Trophoblast cell (in vitro differentiated cells and primary cell): ENCODE results near the gene CRCP.

Experiments used
- DNase-seq, 2 donors: peaks; one replicate each; pipeline ENCODE4 v3.0.0-alpha.2; 2016
- H2AFZ ChIP-seq: 2 replicates; pipeline ENCODE4 v1.6.1; 2013; ENCODE audit warnings: low read length, moderate library complexity, mild to moderate bottlenecking; ENCODE audit not compliant: insufficient read depth, poor library complexity
- H2AK5ac ChIP-seq: 2 replicates; pipeline ENCODE4 v1.6.1; 2013; ENCODE audit warnings: mild to moderate bottlenecking, low read length
- H2BK120ac ChIP-seq: 2 replicates; pipeline ENCODE4 v1.6.1; 2013; ENCODE audit warnings: low read length, mild to moderate bottlenecking, moderate library complexity; ENCODE audit not compliant: insufficient read depth, poor library complexity
- H2BK12ac ChIP-seq: 2 replicates; pipeline ENCODE4 v1.6.1; 2013; ENCODE audit warnings: mild to moderate bottlenecking, low read length, moderate library complexity
- H2BK5ac ChIP-seq: 2 replicates; pipeline ENCODE4 v1.6.1; 2013; ENCODE audit warnings: low read length, low read depth, moderate library complexity, mild to moderate bottlenecking; ENCODE audit not compliant: poor library complexity
- H3K14ac ChIP-seq: 2 replicates; pipeline ENCODE4 v1.6.1; 2013; ENCODE audit warnings: mild to moderate bottlenecking, low read length
- H3K18ac ChIP-seq: 2 replicates; pipeline ENCODE4 v1.6.1; 2013; ENCODE audit warnings: mild to moderate bottlenecking, low read length
- H3K23ac ChIP-seq: 2 replicates; pipeline ENCODE4 v1.6.1; 2013; ENCODE audit warnings: low read length
- H3K27ac ChIP-seq: 2 replicates; pipeline ENCODE4 v1.5.1; 2013; ENCODE audit warnings: low read depth, mild to moderate bottlenecking, inconsistent platforms, low read length, moderate library complexity
- H3K27me3 ChIP-seq: 2 replicates; pipeline ENCODE4 v1.6.1; 2013; ENCODE audit warnings: inconsistent platforms, mild to moderate bottlenecking, low read length, moderate library complexity; ENCODE audit not compliant: insufficient read depth
- H3K36me3 ChIP-seq, 2 experiments: 1 replicate in 1 of 2; 2 replicates in 1 of 2; pipeline ENCODE4 v1.6.1; 2013; ENCODE audit warnings: low read length in 2 of 2, mild to moderate bottlenecking in 2 of 2, moderate library complexity in 1 of 2; ENCODE audit not compliant: insufficient read depth in 2 of 2, control insufficient read depth in 1 of 2
- H3K4ac ChIP-seq: 2 replicates; pipeline ENCODE4 v1.6.1; 2013; ENCODE audit warnings: low read depth, mild to moderate bottlenecking, low read length, moderate library complexity
- H3K4me1 ChIP-seq, 2 experiments: 1 replicate in 1 of 2; 2 replicates in 1 of 2; pipeline ENCODE4 v1.6.1; 2013; ENCODE audit warnings: low read length in 2 of 2, mild to moderate bottlenecking in 2 of 2, moderate library complexity in 1 of 2; ENCODE audit not compliant: insufficient read depth in 2 of 2, control insufficient read depth in 1 of 2
- H3K4me2 ChIP-seq: 2 replicates; pipeline ENCODE4 v1.6.1; 2013; ENCODE audit warnings: inconsistent platforms, mild to moderate bottlenecking, low read length, moderate library complexity
- H3K4me3 ChIP-seq: 2 replicates; pipeline ENCODE4 v1.5.1; 2013; ENCODE audit warnings: mild to moderate bottlenecking, low read depth, low read length, inconsistent platforms
- H3K79me1 ChIP-seq: one replicate; pipeline ENCODE4 v1.6.1; 2013; ENCODE audit warnings: low read length
- H3K79me2 ChIP-seq: 2 replicates; pipeline ENCODE4 v1.6.1; 2013; ENCODE audit warnings: low read length, mild to moderate bottlenecking; ENCODE audit not compliant: control insufficient read depth, insufficient read depth, poor library complexity
- H3K9ac ChIP-seq: 2 replicates; pipeline ENCODE4 v1.6.1; 2013; ENCODE audit warnings: mild to moderate bottlenecking, low read length
- H3K9me3 ChIP-seq: 2 replicates; pipeline ENCODE4 v1.6.1; 2013; ENCODE audit warnings: low read depth, mild to moderate bottlenecking, control low read depth, inconsistent platforms, low read length; ENCODE audit not compliant: insufficient read depth
- H4K12ac ChIP-seq: 2 replicates; pipeline ENCODE4 v1.6.1; 2013; ENCODE audit warnings: low read depth, mild to moderate bottlenecking, low read length, moderate library complexity
- H4K8ac ChIP-seq: 2 replicates; pipeline ENCODE4 v1.6.1; 2013; ENCODE audit warnings: low read depth, mild to moderate bottlenecking, low read length, moderate library complexity
- H4K91ac ChIP-seq: one replicate; pipeline ENCODE4 v1.6.1; 2013; ENCODE audit warnings: low read depth, mild to moderate bottlenecking, low read length, moderate library complexity
- WGBS: extraction: QIAGEN DNeasy Blood & Tissue Kit; methylation state at CpG from one replicate; pipeline ENCODE4 v1.1.7; 2013; ENCODE audit warnings: missing lambda C conversion rate; ENCODE audit not compliant: insufficient read length, insufficient coverage; ENCODE audit errors: extremely low coverage; 5-methylcytosine and 5-hydroxymethylcytosine counted together

The CRCP gene

DNA sequence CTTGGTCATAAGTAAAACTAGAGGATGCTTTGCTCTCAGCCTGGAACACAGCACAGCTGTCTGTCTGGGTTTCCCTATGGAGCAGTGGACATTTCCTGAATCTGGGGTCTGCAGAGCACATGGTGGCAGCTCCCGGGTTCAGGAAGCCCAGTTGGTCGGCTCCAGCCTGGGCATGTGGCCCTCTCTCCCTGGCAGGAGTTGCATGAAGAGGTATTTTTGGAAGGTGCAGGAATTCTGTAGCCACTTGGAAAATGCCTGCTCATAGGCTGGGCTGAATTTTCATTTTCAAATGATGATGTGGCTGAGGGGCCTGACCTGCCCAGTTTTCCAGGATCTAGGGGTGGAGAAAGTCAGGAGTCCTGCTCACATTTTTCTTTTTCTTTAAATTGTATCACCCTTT lies 83.8 kb downstream of the CRCP start:
- Histone ChIP-seq H2BK5ac (no peak overlapping the region), H2AK5ac (no peak overlapping the region), H3K27me3 (no peaks in the 10 kb centered on the region), H4K12ac (no peak overlapping the region), H3K4me3 (no peak overlapping the region), H4K8ac (no peak overlapping the region), H3K27ac (no peak overlapping the region), H2AFZ (no peak overlapping the region), H3K18ac (no peak overlapping the region), H3K4me1 (no peaks in the 10 kb centered on the region), H2BK12ac (no peak overlapping the region), H4K91ac (no peak overlapping the region), H3K79me1 (no peaks in the 10 kb centered on the region), H2BK120ac (no peak overlapping the region), H3K14ac (no peak overlapping the region), H3K36me3 (no peaks in the 10 kb centered on the region), H3K4me2 (no peak overlapping the region), H3K79me2 (no peaks in the 10 kb centered on the region), H3K9ac (no peak overlapping the region), H3K9me3 (no peaks in the 10 kb centered on the region), H3K23ac (no peak overlapping the region), H3K4ac (no peak overlapping the region)
- no peak for DNase-seq
- no CpG with 5 or more reads among the region's 2 CpGs for WGBS

DNA sequence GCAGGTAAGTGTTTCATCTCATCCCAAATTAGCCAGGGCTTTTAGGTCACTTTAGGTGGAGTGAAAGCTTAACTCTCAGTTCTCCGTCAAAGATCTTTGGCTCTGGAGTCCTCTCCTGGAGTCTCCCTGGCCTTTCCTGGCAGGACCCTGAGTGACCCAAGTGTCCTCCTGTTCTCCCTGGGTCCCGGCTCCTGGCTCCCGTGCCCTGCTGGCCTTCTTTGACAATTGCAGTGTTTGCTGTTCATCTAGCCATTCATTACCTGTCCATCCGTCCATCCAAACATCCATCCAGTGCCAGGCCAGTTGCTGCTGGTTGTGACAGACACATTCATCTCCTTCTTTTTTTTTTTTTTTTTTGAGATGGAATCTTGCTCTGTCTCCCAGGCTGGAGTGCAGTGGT lies 84.3 kb downstream of the CRCP start:
- H3K4ac ChIP-seq: no peak overlapping the region
- no peak overlapping the region for H3K4me2 ChIP-seq
- H3K14ac ChIP-seq: no peak overlapping the region
- no peak overlapping the region for H2AFZ ChIP-seq
- H2BK120ac ChIP-seq: no peak overlapping the region
- no peak overlapping the region for H2BK5ac ChIP-seq
- no peak overlapping the region for H3K4me3 ChIP-seq
- no peaks in the 10 kb centered on the region for H3K79me2 ChIP-seq
- no peak overlapping the region for H3K27ac ChIP-seq
- H3K27me3 ChIP-seq: no peaks in the 10 kb centered on the region
- no peaks in the 10 kb centered on the region for H3K36me3 ChIP-seq
- no CpG with 5 or more reads among the region's 4 CpGs for WGBS
- no peaks in the 10 kb centered on the region for H3K79me1 ChIP-seq
- no peaks in the 10 kb centered on the region for H3K9me3 ChIP-seq
- H2AK5ac ChIP-seq: no peak overlapping the region
- DNase-seq: no peak
- H2BK12ac ChIP-seq: no peak overlapping the region
- no peak overlapping the region for H4K8ac ChIP-seq
- H3K18ac ChIP-seq: no peak overlapping the region
- no peak overlapping the region for H3K23ac ChIP-seq
- H3K9ac ChIP-seq: no peak overlapping the region
- H4K91ac ChIP-seq: no peak overlapping the region
- no peaks in the 10 kb centered on the region for H3K4me1 ChIP-seq
- no peak overlapping the region for H4K12ac ChIP-seq

DNA sequence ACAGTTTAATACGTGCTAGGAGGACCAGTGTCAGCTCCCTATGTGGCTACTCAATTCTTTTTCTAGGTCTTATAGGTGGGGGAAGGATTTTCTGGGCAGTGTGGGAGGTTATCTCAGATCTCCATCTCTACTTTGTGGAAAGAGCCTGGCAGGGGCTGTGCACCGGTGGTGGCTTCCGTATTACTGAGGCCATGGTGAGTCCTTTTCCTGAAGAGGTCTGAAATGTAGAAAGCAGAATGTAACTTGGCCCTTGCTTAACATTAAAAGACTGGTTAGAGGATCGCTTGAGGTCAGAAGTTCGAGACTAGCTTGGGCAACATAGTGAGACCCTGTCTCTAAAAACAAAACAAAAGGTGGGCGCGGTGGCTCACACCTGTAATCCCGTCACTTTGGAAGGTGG lies 87.8 kb downstream of the CRCP start:
- Histone ChIP-seq H3K27ac (no peak overlapping the region), H2AFZ (no peak overlapping the region), H3K4me2 (no peak overlapping the region), H3K36me3 (no peaks in the 10 kb centered on the region), H3K4ac (no peak overlapping the region), H3K4me3 (no peak overlapping the region), H4K91ac (no peak overlapping the region), H2BK5ac (no peak overlapping the region), H4K12ac (no peak overlapping the region), H2BK120ac (no peak overlapping the region), H3K79me2 (peaks cover 9% of the 10 kb centered on the region), H4K8ac (no peak overlapping the region), H3K27me3 (no peaks in the 10 kb centered on the region), H2AK5ac (no peak overlapping the region), H3K79me1 (peaks cover 5% of the 10 kb centered on the region), H3K14ac (no peak overlapping the region), H3K9me3 (no peaks in the 10 kb centered on the region), H3K9ac (no peak overlapping the region), H3K18ac (no peak overlapping the region), H2BK12ac (no peak overlapping the region), H3K23ac (no peak overlapping the region), H3K4me1 (peaks cover 6 to 8% of the 10 kb centered on the region in 2 experiments)
- DNase-seq: no peak
- no CpG with 5 or more reads among the region's 8 CpGs for WGBS
